IPS-NIHi7 (cell line): ENCODE measurements around the gene EHBP1L1.

ENCODE experiments used
- DNase-seq: peaks from one replicate; pipeline ENCODE4 v3.0.0; 2012; ENCODE audit warnings: mixed read lengths; ENCODE audit errors: extremely low spot score

EHBP1L1 gene

DNA sequence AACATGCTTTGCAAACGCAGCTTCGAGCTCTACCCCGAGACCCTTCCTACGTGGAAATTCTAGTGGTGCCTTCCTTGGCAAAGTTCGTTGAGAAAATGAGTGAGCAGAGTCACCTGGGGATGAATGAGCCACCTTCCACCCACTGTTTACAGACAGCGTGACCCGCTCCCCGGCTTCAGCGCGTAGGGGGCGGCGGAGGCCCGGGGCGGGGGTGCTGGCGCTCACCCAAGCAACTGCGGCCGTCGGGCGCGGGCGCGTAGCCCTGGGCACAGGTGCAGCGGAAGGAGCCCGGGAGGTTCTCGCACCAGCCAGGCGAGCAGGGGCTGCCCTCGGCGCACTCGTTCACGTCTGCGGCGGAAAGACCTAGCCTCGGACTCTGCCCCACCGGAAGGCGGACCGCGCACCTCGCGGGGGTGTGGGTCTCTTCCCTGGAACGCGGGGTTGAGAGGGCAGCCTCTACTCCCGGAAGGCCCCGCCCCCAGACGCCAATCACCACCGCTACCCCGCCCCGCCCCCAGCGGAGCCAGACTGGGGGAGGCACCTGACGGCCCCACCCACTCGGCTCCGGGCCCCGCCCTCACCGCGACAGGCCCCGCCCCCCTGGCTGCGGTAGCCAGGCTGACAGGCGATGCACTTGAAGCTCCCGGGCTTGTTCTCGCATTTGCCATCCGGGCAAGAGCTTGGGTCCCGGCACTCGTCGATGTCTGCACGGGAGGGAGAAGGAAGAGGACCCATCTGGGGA is 29.5 kb upstream of the EHBP1L1 start:
- peak; percentile 96 for DNase-seq

DNA sequence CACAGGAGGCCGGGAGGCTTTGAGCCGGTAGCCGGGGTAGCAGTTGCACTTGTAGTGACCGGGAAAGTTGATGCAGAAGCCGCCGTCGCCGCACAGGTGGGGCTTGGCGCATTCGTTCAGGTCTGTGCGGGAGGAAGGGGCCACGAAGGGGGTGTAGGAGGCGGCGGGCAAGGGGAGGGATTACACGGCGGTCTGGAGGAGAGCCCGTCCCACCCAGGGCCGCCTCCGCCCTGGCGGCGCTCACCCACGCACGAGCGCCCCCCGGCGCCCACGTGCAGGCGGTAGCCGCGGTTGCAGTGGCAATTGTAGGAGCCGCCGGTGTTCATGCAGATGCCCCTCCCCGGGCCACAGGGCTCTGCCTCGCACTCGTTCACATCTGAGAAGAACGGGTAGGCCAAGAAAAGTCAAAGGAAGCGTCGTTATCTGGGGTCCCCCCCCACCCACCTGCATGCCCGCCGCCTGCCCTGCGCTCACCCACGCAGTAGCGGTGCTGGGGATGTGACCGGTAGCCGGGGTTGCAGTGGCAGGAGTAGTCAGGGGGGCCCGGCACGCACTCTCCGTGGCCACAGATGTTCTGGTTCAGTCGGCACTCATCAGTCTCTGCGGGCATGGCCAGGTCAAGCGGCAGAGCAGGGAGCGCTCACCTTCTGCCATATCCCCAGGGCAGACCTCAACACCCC is 28.3 kb upstream of the EHBP1L1 start:
- no peak for DNase-seq

DNA sequence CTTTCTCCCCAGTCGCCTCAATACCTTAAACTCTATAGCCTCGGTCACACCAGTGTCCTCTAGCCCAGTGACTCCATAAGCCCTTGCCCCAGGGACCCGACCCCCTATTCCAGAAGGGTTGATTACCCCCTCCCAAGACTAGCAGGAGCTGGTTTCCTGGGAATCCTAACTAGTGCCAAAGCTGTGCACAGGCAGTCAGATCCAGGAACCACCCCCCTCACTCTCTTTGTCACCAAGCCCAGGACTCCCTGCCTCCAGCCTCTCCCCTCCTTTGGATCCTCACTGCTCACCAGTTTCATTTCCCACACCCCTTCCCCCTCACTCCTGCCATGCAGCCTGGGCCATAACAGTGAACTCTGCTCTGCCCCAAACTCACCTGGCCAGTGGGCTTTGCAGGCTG is 27.5 kb upstream of the EHBP1L1 start:
- no peak for DNase-seq

DNA sequence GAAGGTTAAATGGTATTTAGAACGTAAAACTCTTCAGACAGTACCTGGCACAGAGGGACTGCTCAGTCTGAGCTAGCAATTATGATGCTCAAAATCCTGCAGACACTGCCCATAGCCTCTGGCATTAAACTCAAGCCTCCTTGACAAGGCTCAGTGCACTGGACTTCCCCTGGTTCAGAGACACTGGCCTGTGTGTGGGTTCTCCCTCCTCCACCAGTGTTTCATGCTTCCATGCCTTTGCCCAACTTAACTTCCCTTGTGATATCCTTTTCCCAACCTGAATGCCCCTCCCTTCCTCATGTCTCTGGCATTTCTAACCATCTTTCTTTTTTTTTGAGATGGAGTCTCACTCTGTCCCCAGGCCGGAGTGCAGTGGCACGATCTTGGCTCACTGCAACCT is 26.8 kb upstream of the EHBP1L1 start:
- no peak for DNase-seq

DNA sequence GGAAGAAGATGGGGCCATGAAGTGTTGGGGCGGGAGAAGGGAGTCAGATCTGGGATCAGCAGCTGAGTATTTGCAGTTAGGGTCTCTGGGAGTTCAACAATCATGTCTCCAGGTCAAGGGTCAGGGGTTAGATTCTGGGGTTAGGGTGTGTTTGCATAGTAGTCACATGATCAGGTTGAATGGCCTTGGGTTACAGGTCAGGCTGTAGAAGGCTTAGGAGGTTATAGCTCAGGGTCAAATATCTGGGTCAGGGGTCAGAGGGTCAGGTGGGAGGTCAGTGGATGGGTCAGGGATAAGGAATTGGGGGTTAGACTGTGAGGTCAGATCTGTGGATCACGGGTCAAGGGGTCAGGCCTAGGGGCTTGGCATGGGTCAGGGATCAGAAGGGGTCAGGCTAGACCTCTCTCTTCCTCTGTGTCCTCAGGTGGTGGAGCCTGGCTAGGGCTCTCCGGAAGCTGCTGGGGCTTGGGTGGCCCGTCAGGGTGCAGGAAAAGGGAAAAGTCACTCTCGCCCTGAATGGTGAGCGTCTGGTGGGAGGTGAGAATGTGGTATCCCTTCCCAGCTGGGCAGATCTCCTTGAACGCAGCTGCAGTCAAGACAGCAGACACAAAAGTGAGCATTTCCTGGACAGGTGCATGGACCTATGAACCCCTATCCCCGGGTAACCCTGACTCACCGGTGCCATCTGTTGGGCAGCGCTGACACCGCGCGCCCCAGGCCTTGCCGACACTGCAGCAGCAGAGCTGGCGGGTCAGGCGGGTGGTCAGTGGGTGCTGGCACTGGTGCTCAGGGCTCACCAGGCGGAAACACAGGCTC is 24.1 kb upstream of the EHBP1L1 start:
- no peak for DNase-seq

DNA sequence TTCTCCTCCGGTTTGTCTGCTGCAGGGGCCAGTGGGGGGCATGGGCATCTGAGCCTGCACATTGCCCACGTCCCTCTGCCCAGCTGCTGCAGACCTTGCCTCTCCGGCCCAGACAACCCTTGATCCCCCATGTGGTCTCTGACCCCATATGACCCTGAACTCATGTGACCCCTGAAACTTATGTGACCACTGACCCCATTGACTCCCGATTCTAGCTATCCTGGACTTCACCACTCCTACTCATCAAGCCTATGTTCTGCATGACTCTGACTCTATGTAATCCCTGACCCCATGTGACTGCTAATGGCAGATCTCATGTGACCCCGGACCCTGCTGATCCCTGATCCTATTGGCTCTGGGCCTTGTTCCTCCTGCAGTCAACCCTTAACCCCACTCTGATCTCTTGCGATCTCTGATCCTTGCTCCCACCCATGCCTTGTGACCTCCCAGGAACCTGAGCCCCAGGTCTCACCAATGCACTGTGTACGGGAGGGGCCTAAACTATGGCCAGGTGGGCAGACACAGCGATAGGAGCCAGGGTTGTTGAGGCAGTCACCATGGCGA is 23.4 kb upstream of the EHBP1L1 start:
- DNase-seq = no peak

DNA sequence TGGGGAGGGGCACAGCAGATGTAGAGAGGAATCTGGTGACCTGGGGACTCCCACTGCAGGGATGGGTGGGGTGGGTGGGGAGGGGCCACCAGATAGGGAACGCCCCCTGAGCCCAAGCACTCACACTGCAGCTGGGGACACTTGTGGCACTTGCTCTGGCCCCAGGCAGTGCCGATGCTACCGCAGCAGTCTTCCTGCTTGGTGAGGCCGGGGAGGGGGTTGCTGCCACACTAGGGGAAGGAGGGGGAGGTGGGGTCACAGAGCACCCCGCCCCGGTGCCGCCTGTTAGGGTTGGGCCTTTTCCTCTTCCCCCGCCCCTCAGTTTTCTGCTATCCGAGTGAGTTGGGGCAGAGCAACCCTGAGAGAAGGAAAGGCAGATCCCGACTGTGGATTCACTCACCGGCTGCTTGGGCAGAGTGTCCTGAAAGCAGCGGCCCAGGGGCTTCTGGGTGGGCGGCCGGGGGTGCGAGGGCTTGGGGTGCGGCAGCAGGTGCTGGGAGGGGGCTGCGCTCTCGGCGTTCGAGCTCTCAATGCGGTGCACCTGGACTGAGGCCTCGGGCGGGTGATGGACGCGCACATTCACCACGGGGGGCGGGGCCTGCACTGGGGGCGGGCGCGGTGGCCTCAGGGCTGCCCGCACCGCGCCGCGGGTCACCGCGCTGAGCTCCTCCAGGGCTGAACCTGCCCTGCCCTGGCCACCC is 22.4 kb upstream of the EHBP1L1 start:
- no peak for DNase-seq

DNA sequence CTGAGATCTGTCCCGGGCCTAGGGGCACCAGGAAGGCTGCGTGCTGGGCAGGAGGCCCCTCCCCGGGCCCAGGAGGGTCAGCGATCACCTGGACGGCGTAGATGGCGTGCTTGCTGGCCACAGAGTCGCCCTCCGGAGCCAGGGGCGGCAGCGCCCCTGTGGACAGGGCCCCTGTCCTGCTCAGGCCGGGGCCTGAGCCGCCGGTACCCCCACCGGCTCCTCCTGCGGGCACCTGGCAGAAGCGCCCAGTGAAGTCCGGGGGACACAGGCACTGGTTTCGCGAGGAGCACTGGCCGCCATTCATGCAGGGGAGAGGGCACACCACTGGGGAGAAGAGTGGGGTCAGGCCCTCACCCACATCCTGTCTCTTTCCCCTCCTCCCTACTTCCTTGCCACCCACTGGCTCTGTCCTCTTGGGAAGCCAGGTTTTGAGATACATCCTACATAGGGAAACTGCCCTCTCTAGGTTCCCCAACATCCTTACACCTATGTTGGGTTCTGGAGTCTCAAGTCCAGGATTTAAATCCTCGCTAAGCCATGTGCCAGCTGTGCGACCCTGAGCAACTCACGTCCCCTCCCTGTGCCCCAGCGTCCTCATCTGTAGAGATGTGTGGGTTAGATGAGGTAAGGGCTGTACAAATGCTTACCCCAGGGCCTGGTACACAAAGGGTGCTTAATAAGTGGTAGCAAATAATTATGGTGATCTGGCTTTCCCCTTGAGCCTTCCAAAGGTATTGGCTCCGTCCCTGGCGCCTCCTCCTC is 21.6 kb upstream of the EHBP1L1 start:
- no peak for DNase-seq

DNA sequence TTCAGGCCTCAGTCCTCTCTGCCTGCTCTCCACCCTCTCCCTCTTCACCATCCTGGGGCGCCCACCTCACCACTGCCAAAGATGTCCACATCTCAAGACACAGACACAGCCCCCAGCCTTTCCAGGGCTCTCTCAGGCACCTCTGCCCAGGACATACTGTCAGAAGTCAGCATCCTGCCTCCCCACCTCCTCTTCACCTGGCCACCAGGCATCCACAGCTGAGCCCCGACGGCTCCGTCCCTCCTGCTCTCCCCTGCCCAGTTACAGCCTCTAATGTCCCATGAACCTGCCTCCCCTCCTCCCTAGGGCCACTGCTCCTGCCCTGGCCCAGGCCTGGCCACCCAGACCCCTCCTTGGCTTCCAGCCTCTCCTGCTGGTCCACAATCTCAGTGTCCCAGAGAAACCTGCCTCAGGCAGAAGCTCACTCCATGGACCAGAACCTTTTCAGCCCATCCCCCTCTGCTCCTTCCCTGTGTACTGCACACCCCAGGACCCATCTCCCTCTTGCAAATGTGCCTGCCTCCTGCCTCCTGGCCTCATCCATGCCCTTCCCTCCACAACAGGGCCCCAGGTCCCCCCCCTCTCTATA is 20.9 kb upstream of the EHBP1L1 start:
- DNase-seq = no peak

DNA sequence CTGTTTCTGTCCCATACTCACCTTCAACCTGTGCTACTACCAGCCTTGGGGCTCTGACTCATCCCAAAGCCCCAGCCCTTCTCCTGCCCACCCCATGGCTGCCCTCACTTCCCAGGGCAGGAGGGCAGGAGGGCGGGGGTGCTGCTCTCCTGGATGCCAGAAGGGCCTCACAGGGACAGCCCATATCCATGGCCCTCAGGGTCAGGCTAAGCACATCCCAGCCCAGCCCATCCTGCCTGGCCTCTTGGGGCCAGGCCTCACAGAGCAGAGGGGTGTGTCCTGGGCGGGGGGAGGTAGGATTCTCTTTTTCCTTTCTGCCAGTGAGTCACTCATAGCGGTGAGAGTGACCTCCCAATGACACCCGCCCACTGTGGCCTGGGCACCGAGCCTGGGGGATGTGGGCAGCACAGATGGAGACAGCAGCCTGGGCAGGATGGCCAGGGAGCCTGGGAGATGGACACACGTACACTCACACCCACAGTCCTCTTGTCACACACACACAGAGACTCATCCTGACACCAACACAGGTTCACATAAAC is 20.1 kb upstream of the EHBP1L1 start:
- DNase-seq = no peak

DNA sequence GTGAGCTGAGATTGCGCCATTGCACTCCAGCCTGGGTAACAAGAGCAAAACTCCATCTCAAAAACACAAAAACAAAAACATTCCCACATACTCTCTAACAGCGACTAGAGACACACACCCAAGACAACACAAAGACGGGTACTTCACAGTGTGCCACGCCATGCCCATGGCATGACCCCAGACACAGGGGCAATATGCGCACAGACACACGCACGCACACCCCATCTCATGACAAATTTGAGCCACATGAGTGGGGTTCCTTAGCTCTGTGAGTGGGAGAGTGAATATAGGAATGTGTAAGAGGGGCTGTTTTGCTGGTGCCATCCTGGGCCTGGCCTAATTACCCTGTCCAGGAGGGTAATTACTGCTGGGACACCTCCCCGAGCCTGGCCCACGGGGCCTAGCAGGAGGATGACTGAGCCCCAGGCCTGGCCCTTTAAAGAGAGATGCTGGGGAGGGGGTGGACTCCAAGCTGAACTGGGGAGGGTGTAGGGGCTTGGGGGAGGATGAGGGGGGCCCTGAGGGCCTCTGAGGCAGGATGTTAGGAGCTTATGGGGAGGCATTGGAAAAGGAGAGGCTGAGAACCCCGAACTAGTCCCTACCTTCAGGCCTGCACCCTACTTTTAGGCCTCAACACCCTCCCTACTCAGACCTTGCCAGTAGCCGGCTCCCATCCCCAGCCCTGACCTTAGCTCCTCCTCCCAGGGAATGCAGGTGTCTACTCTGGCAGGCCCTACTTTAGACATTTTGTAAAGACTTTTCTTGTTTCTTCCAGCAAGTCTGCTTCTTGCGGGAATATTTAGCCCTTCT is 19.2 kb upstream of the EHBP1L1 start:
- DNase-seq = no peak

DNA sequence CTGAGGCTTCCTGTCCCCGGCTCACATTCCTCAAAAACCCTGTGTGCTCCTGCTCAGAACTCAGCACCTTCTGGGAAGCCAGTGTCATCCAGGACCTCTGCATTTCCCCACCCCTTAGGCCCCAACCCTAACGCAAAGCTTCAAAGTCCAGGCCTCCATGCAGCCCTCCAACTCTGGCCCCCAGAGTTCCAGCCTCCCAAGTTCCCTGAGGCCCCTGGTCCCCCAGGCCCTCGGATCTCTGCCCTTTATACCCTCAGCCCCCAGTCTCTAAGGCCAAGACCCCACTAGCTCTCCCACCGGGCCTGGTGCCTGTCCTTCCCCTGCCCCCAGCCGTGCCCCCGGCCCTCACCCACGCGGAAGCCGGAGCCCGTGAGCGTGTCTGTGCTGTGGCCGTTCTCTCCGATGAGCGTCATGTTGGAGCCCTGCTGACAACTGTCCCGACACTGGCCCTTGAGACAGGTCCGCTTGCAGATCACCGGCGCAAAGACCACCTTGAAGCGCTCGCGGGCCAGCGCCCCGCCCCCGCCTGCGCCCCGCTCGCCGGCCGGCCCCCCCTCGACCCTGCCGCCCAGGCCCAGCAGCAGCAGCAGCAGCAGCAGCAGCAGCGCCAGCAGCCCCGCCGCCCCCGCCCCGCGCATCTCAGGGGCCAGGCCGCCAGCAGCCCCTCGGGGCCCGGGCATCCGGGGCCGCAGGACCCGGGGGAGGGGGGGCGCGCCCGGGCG is 18.4 kb upstream of the EHBP1L1 start:
- no peak for DNase-seq

DNA sequence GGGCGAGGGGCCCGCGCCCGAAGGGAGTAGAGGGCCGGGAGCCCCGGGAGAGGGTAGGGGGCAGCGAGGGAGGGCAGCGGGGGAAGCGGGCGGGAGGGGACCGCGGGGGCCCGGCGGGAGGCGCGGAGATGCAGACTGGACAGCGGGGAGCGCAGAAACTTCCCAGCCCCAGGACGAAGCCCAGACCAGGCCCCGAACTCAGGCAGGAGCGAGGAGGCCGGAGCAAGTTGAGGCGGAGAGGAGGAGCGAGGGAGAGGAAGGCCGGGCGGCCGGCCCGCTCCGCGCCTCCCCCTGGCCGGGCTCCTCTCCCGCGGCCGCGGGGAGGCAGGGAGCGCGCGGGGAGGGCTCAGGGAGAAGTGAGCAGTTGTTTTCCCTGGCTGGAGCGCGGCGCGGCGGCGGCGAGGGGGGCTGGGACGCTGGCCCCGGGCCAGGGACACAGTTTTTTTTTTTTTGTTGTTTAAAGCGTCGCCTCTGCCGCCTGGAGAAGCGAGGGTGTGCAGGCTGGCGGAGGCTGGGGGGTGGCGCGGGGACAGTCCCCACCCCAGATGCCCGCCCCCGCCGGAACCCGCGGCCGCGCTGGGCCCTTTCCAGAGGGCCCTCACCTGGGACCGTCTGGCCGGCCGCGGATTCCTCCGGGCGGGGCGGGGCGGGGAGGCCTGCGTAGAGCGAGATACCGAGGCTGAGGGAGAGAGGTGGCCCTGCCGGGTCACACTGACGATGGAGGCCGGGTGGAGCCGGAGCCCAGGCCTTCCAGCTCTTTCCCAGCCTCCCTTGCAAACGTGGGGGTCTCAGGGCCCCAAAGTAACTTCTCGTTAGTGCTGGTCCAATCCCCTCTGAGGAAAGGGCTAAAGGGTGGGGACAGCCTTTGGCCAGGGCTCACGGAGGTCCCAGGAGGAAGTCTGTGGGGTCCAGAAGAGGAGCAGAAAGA is 17.6 kb upstream of the EHBP1L1 start, which contains the start of gene LTBP3:
Gene LTBP3, minus strand, starts transcription at position 358 of the 928 bp plus-strand sequence. CDS start 400 bp downstream, outside the sequence.
- DNase-seq = peak; percentile 68

DNA sequence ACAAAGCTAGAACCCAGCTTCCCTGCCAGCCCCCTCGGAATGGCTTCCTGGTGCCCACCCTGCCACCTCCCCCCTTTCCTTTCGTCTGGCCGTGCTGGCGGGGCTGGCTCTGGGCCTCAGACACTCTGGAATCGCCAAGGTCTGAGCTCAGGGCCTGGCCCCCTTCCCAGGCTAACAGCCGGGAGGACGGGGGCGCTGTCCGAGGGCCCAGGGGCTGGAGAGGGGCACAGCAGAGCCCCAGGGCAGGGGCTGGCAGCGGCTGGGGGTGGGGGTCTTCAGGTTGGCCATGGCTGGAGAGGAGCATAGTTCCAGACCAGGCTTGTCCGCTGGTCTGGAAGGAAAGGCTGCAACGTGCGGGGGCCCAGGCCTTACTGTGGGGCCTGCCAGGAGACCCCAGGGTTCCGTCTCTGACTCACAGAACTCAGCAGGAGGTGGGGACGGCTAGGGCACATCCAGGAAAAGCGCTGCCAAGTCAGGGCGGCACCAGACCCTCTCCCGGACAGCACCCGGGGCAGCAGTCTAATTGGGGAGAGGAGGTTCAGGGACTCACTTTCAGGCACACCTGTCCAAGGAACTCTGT is 16.8 kb upstream of the EHBP1L1 start:
- DNase-seq = no peak

DNA sequence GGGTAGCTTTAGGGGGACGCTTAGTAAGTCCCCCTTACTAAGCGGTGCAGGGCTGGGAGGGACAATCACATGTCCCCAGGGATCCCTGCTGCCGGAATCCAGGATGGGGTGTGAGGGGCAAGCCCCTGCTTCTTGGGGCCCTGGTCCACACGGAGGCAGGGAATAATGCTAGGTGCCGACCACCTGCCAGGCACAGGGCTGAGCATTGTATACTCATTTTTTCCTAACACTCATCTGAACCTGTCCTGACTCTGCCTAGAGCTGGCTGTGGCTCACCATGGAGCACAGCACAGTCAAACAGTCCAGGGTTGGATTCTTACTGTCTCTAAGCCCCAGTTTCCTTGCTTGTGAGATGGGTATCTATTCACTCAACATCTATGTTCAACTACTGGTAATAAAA is 16.3 kb upstream of the EHBP1L1 start:
- DNase-seq = no peak

DNA sequence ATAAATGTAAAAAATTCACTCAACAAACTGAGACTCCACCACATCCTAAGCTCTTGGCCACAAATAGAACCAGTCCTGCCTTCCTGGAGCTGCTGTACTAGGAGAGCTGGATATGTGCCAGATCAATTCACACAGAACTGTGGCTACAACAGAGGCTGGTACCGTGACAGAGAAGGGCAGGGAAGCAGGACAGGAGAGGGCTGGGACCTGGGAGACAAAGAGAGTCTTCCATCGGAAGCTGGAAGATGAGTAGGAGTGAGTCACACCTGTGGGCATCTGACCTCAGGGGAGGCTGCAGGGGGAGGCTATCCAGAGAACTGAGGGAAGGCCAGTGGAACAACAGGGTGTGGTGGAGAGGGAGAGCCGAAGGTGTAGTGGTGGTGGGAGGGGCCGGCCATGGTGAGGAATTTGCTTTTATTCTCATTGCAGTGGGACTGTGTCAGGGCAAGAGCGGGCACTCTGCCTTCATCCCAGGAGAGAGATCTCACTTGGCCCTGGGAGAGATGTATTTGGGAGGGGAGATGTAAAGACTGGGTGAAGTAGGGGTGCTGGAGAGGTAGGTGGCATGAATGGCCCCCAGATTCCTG is 15.8 kb upstream of the EHBP1L1 start:
- no peak for DNase-seq
